HG03521 (cell line): Measurements from ENCODE around the gene TRABD2A.

Experiments
- ATAC-seq: cut with Tn5 transposase; IDR thresholded peaks from one replicate; pipeline ENCODE4 v1.9.1; 2021; ENCODE audit warnings: mild to moderate bottlenecking, moderate library complexity; ENCODE audit not compliant: unreplicated experiment

The TRABD2A gene

GRCh38 chr2:84827978-84828575 is 52.8 kb downstream of the TRABD2A start:
- no peak for ATAC-seq

GRCh38 chr2:84823788-84824187 is 57.1 kb downstream of the TRABD2A start:
- ATAC-seq = no peak

DNA sequence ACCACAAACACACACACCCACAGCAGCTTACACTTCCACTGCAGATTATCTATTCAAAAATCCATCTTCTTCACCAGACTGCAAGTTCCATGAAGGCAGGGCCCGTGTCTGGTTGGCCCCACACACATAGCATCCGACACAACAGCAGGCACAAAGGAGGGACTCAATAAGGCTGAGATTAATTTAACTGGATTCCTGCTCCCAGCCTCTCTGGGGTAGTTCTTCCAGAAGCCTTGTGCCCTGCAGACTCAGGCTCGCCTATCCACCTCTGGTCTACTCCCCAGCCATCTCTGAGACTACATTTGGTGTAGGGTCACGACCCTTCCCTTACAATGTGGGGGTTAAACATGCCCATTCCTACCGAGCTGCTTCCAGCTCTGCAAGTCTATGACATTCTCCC is 57.7 kb downstream of the TRABD2A start:
- ATAC-seq = no peak

DNA sequence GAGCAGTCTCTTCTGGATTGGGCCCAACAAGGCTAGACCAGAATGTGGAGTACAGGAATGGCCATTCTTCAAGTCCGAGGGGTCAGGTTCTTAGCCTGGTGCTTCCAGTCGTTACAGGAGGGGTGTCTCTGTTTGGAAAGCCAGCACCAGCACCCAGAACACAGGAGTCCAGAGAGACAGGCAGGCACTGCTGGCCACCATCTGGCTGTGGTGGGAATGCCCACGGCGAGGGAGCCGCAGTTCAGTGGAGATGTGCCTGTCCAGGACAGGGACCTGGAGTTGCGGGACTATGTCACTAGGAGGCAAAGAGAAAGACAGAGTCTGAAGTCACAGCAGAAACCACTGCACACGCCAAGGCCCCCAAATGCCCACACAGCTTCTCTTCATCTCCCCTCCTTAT is 59.1 kb downstream of the TRABD2A start:
- no peak for ATAC-seq

GRCh38 chr2:84817239-84817655 is 63.6 kb downstream of the TRABD2A start:
- ATAC-seq = peak; percentile 84

GRCh38 chr2:84816426-84817026 is 64.4 kb downstream of the TRABD2A start:
- ATAC-seq = peak; percentile 67

DNA sequence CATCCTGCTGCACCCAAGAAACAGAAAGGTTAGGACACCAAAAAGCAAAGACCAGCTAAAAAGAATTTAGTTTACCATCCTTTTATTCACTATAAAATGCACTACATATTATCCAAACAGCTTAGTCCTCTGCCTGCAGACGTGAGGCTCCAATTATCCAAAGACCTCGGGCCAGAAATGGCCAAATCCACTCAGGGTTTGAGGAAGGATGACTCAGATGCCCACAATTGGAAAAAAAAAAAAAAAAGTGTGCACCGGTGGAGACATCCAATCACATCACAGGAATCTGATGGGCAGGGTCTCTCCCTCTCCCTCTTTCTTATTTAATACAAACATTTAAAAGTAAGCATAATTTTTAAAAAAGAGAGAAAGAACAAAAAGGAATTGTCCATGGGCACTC is 65.7 kb downstream of the TRABD2A start:
- ATAC-seq = no peak

- ATAC-seq = no peak
Observed at GRCh38 chr2:84811839-84812431, 68.9 kb downstream of the TRABD2A start.

GRCh38 chr2:84808279-84808678 is 72.6 kb downstream of the TRABD2A start:
- no peak for ATAC-seq

DNA sequence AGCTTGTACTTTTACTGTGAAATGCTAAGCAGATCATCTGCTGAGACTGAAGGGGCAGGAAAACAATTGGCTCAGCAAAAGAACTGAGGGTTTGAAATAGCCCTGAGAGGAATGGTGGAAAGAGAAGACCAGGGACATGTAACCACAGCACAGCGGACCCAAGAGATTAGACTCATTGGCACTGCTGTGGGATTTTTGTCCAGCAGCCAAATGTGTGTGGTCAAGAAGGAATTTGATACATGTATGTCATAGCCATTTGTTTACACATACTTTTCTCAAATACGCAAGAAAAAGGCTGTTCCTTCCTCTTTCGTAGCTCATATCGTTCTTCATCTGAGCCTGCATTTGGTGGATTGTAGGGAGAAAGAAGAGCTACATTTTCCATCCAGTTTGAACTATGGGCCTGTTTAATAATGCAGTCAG is 73.8 kb downstream of the TRABD2A start:
- no peak for ATAC-seq

DNA sequence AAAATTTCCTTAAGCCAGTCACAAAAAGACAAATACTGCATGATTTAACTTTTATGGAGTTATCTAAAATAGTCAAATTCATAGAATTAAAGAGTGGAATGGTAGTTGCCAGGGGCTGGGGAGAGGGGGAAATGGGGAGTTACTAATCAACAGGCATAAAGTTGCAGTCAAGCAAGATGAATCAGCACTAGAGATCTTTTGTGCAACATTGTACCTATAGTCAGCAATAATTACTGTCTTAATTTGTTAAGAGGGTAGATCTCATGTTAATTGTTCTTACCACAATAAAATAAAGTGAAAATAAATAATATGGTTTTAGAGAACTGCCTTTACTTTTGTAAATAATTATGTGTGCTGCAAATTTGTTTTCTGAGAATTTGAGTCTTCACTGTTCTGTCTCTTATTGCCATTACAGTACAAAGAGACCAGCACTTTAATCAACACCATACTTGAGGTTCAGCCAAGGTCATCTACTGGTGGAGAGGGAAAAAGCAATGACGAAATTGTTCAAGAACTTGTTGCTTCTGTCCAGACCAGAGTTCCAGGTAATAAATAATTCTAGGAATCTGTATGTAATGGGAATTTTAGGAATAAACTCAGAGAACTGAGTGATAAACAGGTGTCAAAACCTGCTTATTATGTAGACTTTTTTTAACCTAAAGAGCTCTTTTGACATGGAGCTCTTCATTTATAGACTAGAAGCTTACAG is 75.5 kb downstream of the TRABD2A start:
- no peak for ATAC-seq

GRCh38 chr2:84801811-84802210 is 79.1 kb downstream of the TRABD2A start:
- ATAC-seq = no peak

GRCh38 chr2:84800194-84800805 is 80.6 kb downstream of the TRABD2A start:
- peak; percentile 81 for ATAC-seq

GRCh38 chr2:84799772-84800171 is 81.1 kb downstream of the TRABD2A start:
- ATAC-seq = peak; percentile 6

GRCh38 chr2:84797271-84797670 is 83.6 kb downstream of the TRABD2A start:
- no peak for ATAC-seq

DNA sequence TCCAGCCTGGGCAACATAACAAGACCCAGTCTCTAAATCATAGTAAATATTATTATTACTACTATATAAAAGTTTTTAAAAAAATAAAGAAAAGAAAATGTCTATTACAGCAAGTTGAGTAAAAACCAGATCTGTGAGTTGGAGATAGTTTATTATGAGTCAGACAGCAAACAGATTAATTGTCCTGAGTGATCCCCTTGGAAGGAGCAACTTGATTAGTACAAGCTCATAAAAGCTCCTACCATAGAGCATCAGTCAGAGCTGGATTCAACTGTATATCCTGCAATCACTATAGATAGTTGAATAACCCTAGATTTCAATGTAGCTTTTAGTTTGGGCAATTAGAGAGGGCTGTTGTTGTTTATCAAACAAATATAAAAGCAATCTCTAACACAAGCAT is 84.1 kb downstream of the TRABD2A start:
- no peak for ATAC-seq

- no peak for ATAC-seq
Observed at GRCh38 chr2:84793641-84794040, 87.2 kb downstream of the TRABD2A start.

- ATAC-seq = no peak
Observed at GRCh38 chr2:84792856-84793522, 87.9 kb downstream of the TRABD2A start.

GRCh38 chr2:84788498-84788897 is 92.4 kb downstream of the TRABD2A start:
- no peak for ATAC-seq

DNA sequence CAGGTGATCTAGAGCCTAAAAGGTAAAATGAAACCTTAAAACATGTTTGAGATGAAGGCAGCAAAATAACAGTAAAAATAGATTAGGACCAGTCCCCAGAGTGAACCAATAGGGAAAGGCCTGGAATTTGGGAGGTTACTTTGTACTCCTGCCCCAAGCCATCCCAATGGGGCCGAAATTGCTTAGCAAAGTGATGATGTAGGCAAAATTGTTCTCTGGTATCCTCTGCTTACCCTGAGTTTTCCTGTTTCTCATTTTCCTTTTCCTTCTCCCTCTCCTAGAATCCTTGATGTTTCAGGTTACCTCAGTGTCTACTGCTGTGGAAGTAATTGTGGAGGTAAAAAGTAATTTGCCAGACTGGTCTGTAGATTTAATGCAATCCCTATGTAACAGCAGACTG is 92.9 kb downstream of the TRABD2A start:
- no peak for ATAC-seq

DNA sequence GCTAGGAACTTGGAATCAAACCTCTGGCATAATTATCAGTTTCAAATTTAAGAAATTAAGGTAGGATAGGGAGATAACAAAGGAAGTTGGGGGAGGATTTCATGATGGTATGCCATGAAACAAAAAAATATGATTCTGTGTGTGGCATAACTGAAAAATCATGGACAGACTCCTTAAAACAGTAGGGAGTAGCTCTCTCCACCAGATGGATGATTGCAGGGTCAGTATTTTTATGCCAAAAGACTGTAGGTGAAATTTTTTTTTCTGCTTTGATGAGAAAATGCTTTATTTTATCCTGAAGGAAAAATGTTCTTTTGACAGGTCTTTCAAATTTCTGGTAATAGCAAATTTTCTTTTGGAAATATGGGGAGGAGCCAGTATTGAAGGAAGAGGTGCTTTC is 94.3 kb downstream of the TRABD2A start:
- ATAC-seq = no peak
